ENCODE measurements around the gene EVC.

DNA sequence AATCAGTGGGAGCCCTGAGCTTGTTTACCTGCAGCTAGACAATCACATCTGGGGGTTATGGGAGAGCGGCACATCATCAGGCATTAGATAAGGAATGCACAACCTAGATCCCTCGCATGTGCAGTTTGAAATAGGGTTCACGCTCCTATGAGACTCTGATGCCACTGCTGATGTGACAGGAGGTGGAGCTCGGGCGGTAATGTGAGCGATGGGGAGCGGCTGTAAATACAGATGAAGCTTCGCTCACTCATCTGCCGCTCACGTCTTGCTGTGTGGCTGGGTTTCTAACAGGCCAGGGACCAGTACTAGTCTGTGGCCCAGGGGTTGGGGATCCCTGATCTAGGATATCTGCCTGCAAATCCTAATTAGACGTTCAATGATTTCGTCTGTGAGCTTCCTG, 91.6 kb downstream of the EVC start:
- TF ChIP-seq, protein P1, sequence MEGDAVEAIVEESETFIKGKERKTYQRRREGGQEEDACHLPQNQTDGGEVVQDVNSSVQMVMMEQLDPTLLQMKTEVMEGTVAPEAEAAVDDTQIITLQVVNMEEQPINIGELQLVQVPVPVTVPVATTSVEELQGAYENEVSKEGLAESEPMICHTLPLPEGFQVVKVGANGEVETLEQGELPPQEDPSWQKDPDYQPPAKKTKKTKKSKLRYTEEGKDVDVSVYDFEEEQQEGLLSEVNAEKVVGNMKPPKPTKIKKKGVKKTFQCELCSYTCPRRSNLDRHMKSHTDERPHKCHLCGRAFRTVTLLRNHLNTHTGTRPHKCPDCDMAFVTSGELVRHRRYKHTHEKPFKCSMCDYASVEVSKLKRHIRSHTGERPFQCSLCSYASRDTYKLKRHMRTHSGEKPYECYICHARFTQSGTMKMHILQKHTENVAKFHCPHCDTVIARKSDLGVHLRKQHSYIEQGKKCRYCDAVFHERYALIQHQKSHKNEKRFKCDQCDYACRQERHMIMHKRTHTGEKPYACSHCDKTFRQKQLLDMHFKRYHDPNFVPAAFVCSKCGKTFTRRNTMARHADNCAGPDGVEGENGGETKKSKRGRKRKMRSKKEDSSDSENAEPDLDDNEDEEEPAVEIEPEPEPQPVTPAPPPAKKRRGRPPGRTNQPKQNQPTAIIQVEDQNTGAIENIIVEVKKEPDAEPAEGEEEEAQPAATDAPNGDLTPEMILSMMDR (IDR thresholded peaks at IDR 0.05; ENCODE audit: control extremely low read depth in 1 of 3, insufficient read depth in 1 of 3, low read depth in 1 of 3, low read length in 3 of 3), result no peak
- TF ChIP-seq TEAD4 (IDR thresholded peaks at IDR 0.05; ENCODE audit: low read depth, low read length), result no peak
- TF ChIP-seq POLR2A (IDR thresholded peaks at IDR 0.05; ENCODE audit: control extremely low read depth in 1 of 2, low read depth in 2 of 2, low read length in 2 of 2), result no peak
- no peak for TF ChIP-seq CHD2 (IDR thresholded peaks at IDR 0.05; ENCODE audit: low read length)
- no peak for TF ChIP-seq RFX5 (IDR thresholded peaks at IDR 0.05; ENCODE audit: borderline replicate concordance, low read depth, low read length)
- TF ChIP-seq BACH1 (IDR thresholded peaks at IDR 0.05; ENCODE audit: low read length), result no peak
- TF ChIP-seq ZNF274 (IDR thresholded peaks at IDR 0.05; ENCODE audit: borderline replicate concordance, extremely low read depth, low read length), result no peak
- TF ChIP-seq KDM1A (IDR thresholded peaks at IDR 0.05; ENCODE audit: borderline replicate concordance, low read length), result no peak
- no peak for TF ChIP-seq NRF1 (IDR thresholded peaks at IDR 0.05; ENCODE audit: low read depth, low read length)
- TF ChIP-seq CREB1 (IDR thresholded peaks at IDR 0.05), result no peak
- TF ChIP-seq, protein P2, sequence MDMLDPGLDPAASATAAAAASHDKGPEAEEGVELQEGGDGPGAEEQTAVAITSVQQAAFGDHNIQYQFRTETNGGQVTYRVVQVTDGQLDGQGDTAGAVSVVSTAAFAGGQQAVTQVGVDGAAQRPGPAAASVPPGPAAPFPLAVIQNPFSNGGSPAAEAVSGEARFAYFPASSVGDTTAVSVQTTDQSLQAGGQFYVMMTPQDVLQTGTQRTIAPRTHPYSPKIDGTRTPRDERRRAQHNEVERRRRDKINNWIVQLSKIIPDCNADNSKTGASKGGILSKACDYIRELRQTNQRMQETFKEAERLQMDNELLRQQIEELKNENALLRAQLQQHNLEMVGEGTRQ (IDR thresholded peaks at IDR 0.05; ENCODE audit: low read length), result no peak
- no peak for TF ChIP-seq EZH2 (IDR thresholded peaks at IDR 0.05; ENCODE audit: low read depth, low read length, severe bottlenecking)
- no peak for TF ChIP-seq EP300 (IDR thresholded peaks at IDR 0.05; ENCODE audit: borderline replicate concordance in 1 of 2, low read depth in 2 of 2, low read length in 2 of 2)

Measured in H1 (cell line).